Lung (tissue), 12 donors: Measurements from ENCODE around the gene BCL2. TPM values are rescaled to one million over a fixed set of nuclear protein-coding genes. Genes with fewer than 3 reads are reported as not detected.

ENCODE experiments used
- ATAC-seq: fragments of 200-7000 bp; cut with Tn5 transposase; one replicate; pipeline ENCODE4 v1.9.1; 2020; ENCODE audit warnings: moderate number of reproducible peaks; ENCODE audit not compliant: insufficient read depth, low FRiP score
- DNase-seq, 3 donors: peaks; one replicate each; pipeline ENCODE4 v3.0.0-alpha.2; 2013 to 2017
- H3K27ac ChIP-seq, 2 donors: one replicate each; pipeline ENCODE4 v1.5.1; 2013; ENCODE audit warnings: mild to moderate bottlenecking in 2 of 2, moderate library complexity in 2 of 2, control low read depth in 1 of 2, inconsistent platforms in 1 of 2, low read depth in 1 of 2, low read length in 1 of 2
- H3K27me3 ChIP-seq, 3 donors: one replicate each; pipeline ENCODE4 v1.5.1; 2013; ENCODE audit warnings: low read length in 2 of 3; ENCODE audit not compliant: control insufficient read depth in 3 of 3, insufficient read depth in 3 of 3
- H3K36me3 ChIP-seq, 4 donors: one replicate each; pipeline ENCODE4 v1.5.1; 2013; ENCODE audit warnings: low read length in 4 of 4, mild to moderate bottlenecking in 1 of 4, moderate library complexity in 1 of 4; ENCODE audit not compliant: control insufficient read depth in 4 of 4, insufficient read depth in 4 of 4
- H3K4me1 ChIP-seq, 5 donors: one replicate each; pipeline ENCODE4 v1.5.1; 2013; ENCODE audit warnings: low read length in 5 of 5, mild to moderate bottlenecking in 2 of 5, moderate library complexity in 1 of 5; ENCODE audit not compliant: control insufficient read depth in 5 of 5, insufficient read depth in 5 of 5
- H3K4me3 ChIP-seq: one replicate; pipeline ENCODE4 v1.5.1; 2013; ENCODE audit warnings: mild to moderate bottlenecking, control low read depth, moderate library complexity
- H3K9ac ChIP-seq, 2 donors: one replicate each; pipeline ENCODE4 v1.5.1; 2013; ENCODE audit warnings: low read length in 2 of 2, control low read depth in 1 of 2; ENCODE audit not compliant: insufficient read depth in 1 of 2
- H3K9me3 ChIP-seq, 4 donors: one replicate each; pipeline ENCODE4 v1.5.1; 2013; ENCODE audit warnings: low read length in 3 of 4, mild to moderate bottlenecking in 1 of 4, moderate library complexity in 1 of 4; ENCODE audit not compliant: control insufficient read depth in 4 of 4, insufficient read depth in 3 of 4
- WGBS, 2 donors: extraction: QIAGEN DNeasy Blood & Tissue Kit; methylation state at CpG; one replicate each; pipeline ENCODE4 v1.1.7; 2013; 5-methylcytosine and 5-hydroxymethylcytosine counted together
- polyA plus RNA-seq, 2 donors: library from polyadenylated mRNA; stranded (reverse); fragments of 200-250 nt; gene quantifications; one replicate each; pipeline ENCODE4 v1.2.1, GENCODE V29; 2013
- total RNA-seq, 2 donors: library from RNA; depleted of rRNA in 1 of 2; stranded (reverse); fragments of >200 nt in 1 of 2; gene quantifications; one replicate each; pipeline ENCODE4 v1.2.1, GENCODE V29; 2014 to 2021
- TF ChIP-seq, protein P1 (sequence below): IDR thresholded peaks from 2 replicates; pipeline ENCODE4 v1.5.1; 2012; ENCODE audit warnings: mild to moderate bottlenecking; ENCODE audit errors: control extremely low read depth, extremely low read depth
- donor health status: control.
- donor health status: control.
- donor health status: Bipolar disorder and iron deficiency.
- donor health status: healthy.
- donor health status: DM: yes; HTN: yes; CAD: no.

BCL2 gene
- total and polyA plus RNA-seq, 4 donors, result 1.5 to 30.9 (median 5.3) TPM

- Histone ChIP-seq H3K27ac (no peak overlapping the region), H3K4me1 (peaks cover 0 to 8% (median 5%) of the 10 kb centered on the region in 5 donors), H3K4me3 (no peak overlapping the region), H3K36me3 (no peaks in the 10 kb centered on the region), H3K27me3 (no peaks in the 10 kb centered on the region), H3K9me3 (no peaks in the 10 kb centered on the region), H3K9ac (no peak overlapping the region)
- no peak for ATAC-seq
- WGBS, 2 donors, result 85 to 96% methylated on average over 3 of the region's 3 CpGs
- TF ChIP-seq, protein P1, sequence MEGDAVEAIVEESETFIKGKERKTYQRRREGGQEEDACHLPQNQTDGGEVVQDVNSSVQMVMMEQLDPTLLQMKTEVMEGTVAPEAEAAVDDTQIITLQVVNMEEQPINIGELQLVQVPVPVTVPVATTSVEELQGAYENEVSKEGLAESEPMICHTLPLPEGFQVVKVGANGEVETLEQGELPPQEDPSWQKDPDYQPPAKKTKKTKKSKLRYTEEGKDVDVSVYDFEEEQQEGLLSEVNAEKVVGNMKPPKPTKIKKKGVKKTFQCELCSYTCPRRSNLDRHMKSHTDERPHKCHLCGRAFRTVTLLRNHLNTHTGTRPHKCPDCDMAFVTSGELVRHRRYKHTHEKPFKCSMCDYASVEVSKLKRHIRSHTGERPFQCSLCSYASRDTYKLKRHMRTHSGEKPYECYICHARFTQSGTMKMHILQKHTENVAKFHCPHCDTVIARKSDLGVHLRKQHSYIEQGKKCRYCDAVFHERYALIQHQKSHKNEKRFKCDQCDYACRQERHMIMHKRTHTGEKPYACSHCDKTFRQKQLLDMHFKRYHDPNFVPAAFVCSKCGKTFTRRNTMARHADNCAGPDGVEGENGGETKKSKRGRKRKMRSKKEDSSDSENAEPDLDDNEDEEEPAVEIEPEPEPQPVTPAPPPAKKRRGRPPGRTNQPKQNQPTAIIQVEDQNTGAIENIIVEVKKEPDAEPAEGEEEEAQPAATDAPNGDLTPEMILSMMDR, result no peak
- DNase-seq, result no peak
Observed at GRCh38 chr18:63265326-63265725, 54.2 kb downstream of the BCL2 start.

DNA sequence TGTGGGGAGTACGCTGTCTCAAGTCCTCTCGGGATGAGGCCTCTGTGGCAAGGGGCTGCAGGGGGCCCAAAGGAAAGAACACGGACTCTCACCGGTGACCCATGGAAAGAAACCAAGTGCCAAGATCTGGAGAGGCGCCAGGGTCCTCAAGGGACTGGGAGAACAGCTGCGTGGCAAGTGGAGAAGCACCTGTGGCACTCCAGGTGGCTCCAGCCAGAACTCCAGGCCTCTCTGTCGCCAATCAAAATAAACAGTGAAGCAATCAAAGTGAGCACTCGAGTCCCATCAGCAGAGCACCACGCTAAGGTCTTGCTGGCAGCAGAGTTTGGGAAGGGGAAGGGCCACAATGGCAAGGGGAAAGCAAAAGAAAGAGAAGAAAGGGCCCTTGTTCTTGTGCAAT is 54.7 kb downstream of the BCL2 start:
- Histone ChIP-seq H3K4me3 (no peak overlapping the region), H3K27me3 (no peaks in the 10 kb centered on the region), H3K9me3 (no peaks in the 10 kb centered on the region), H3K36me3 (no peaks in the 10 kb centered on the region), H3K27ac (no peak overlapping the region), H3K9ac (no peak overlapping the region), H3K4me1 (peaks cover 0 to 10% (median 8%) of the 10 kb centered on the region in 5 donors)
- WGBS, 2 donors, result 75 to 88% methylated on average over 9 of the region's 9 CpGs
- ATAC-seq, result peak; percentile 29
- TF ChIP-seq, protein P1, result no peak
- DNase-seq, result no peak

- no peaks in the 10 kb centered on the region for H3K27me3 ChIP-seq
- H3K4me3 ChIP-seq, result no peak overlapping the region
- 80% methylated on average over 2 of the region's 2 CpGs for WGBS, 2 donors
- H3K9ac ChIP-seq, result no peak overlapping the region
- DNase-seq (no peak), ATAC-seq (no peak)
- TF ChIP-seq, protein P1, result no peak
- peaks cover 0 to 12% (median 10%) of the 10 kb centered on the region in 5 donors for H3K4me1 ChIP-seq
- H3K27ac ChIP-seq, result no peak overlapping the region
- no peaks in the 10 kb centered on the region for H3K36me3 ChIP-seq
- no peaks in the 10 kb centered on the region for H3K9me3 ChIP-seq
Observed at GRCh38 chr18:63263444-63263843, 56.1 kb downstream of the BCL2 start.
